Calu3 (cell line): ENCODE measurements around the gene PLEKHG4B. TPM values are rescaled to one million over a fixed set of nuclear protein-coding genes. Genes with fewer than 3 reads are reported as not detected.

Experiments used
- BruUV-seq: library from RNA; stranded (reverse); fragments of 400-500 nt; replicated peaks from 2 replicates; lab custom pipeline; 2021; lab: Mats Ljungman, UMichigan
- CTCF ChIA-PET: fragments of 300-600 bp; sonication (Branson Sonifier 250); formaldehyde crosslinking; loops from one replicate; lab custom pipeline; 2022; ENCODE audit warnings: antibody characterized with exemption; lab: Charles Lee
- DNase-seq: peaks from one replicate; pipeline ENCODE4 v3.0.0; 2022
- H3K27ac Mint-ChIP-seq: one replicate; pipeline ENCODE4 v1.8.0; 2022; ENCODE audit warnings: mixed read lengths; ENCODE audit not compliant: unreplicated experiment
- H3K27me3 Mint-ChIP-seq: one replicate; pipeline ENCODE4 v1.8.0; 2022; ENCODE audit warnings: mixed read lengths; ENCODE audit not compliant: unreplicated experiment
- H3K36me3 Mint-ChIP-seq: one replicate; pipeline ENCODE4 v1.8.0; 2022; ENCODE audit warnings: mild to moderate bottlenecking, moderate library complexity, mixed read lengths; ENCODE audit not compliant: insufficient read depth, unreplicated experiment
- H3K4me1 Mint-ChIP-seq: one replicate; pipeline ENCODE4 v1.8.0; 2022; ENCODE audit warnings: mild to moderate bottlenecking, low read depth, mixed read lengths; ENCODE audit not compliant: unreplicated experiment
- H3K4me3 Mint-ChIP-seq: one replicate; pipeline ENCODE4 v1.8.0; 2022; ENCODE audit warnings: mild to moderate bottlenecking, low read depth, moderate library complexity, mixed read lengths; ENCODE audit not compliant: unreplicated experiment
- H3K9me3 Mint-ChIP-seq: one replicate; pipeline ENCODE4 v1.8.0; 2022; ENCODE audit warnings: low read depth, mixed read lengths; ENCODE audit not compliant: unreplicated experiment
- CTCF ChIP-seq: fragments of 200-600 bp; IDR thresholded peaks from one replicate; pipeline ENCODE4 v1.8.0; 2022; ENCODE audit warnings: antibody characterized with exemption; ENCODE audit not compliant: unreplicated experiment
- intact Hi-C: fragments of 100-400 bp; cut with micrococcal nuclease; formaldehyde crosslinking; loops from one replicate; pipeline ENCODE4 v1.10.0; 2022; ENCODE audit not compliant: unreplicated experiment
- total RNA-seq: library from RNA; stranded (reverse); gene quantifications from 2 replicates; pipeline ENCODE4 v1.2.3, GENCODE V29; 2022

Gene PLEKHG4B
- total RNA-seq, 1 experiment from 2014 or later, result 1.7 TPM

GRCh38 chr5:166441-167372, 74.7 kb downstream of the PLEKHG4B start:
- H3K4me3 Mint-ChIP-seq, result no peak overlapping the region
- no peak for DNase-seq
- CTCF ChIA-PET, result interaction anchor here (0.6 kb wide), 1 partner anchor 72 kb away, joined by 4 read pairs; no protein-coding TSS in a partner anchor
- intact Hi-C loops, result no loop called here
- no peaks in the 10 kb centered on the region for H3K4me1 Mint-ChIP-seq
- H3K27me3 Mint-ChIP-seq, result peaks cover 3% of the 10 kb centered on the region
- H3K9me3 Mint-ChIP-seq, result no peaks in the 10 kb centered on the region
- TF ChIP-seq CTCF, result no peak
- H3K36me3 Mint-ChIP-seq, result peaks cover 9% of the 10 kb centered on the region
- no peak overlapping the region for H3K27ac Mint-ChIP-seq
- BruUV-seq, result no TSS peak

GRCh38 chr5:167511-167910, 75.5 kb downstream of the PLEKHG4B start:
- Mint-ChIP-seq H3K36me3 (peaks cover 9% of the 10 kb centered on the region), H3K9me3 (no peaks in the 10 kb centered on the region), H3K27ac (no peak overlapping the region), H3K27me3 (peaks cover 2% of the 10 kb centered on the region), H3K4me1 (no peaks in the 10 kb centered on the region), H3K4me3 (no peak overlapping the region)
- TF ChIP-seq CTCF, result no peak
- DNase-seq, result no peak
- no TSS peak for BruUV-seq
- intact Hi-C loops, result no loop called here
- CTCF ChIA-PET, result no interaction called here

- Mint-ChIP-seq H3K27ac (no peak overlapping the region), H3K9me3 (no peaks in the 10 kb centered on the region), H3K36me3 (peaks cover 9% of the 10 kb centered on the region), H3K4me1 (no peaks in the 10 kb centered on the region), H3K27me3 (peaks cover 8% of the 10 kb centered on the region), H3K4me3 (no peak overlapping the region)
- no peak for TF ChIP-seq CTCF
- DNase-seq, result no peak
- intact Hi-C loops, result no loop called here
- CTCF ChIA-PET, result no interaction called here
- BruUV-seq, result no TSS peak
These were observed 76.2 kb downstream of the PLEKHG4B start for GRCh38 chr5:167982-168660.

GRCh38 chr5:169071-169727, 77.2 kb downstream of the PLEKHG4B start:
- H3K4me3 Mint-ChIP-seq, result no peak overlapping the region
- intact Hi-C loops, result no loop called here
- CTCF ChIA-PET, result no interaction called here
- H3K27me3 Mint-ChIP-seq, result peaks cover 18% of the 10 kb centered on the region
- BruUV-seq, result no TSS peak
- DNase-seq, result no peak
- H3K4me1 Mint-ChIP-seq, result no peaks in the 10 kb centered on the region
- H3K27ac Mint-ChIP-seq, result no peak overlapping the region
- peaks cover 9% of the 10 kb centered on the region for H3K36me3 Mint-ChIP-seq
- H3K9me3 Mint-ChIP-seq, result no peaks in the 10 kb centered on the region
- TF ChIP-seq CTCF, result no peak
